ENCODE measurements around the gene LMO4. TPM values are rescaled to one million over a fixed set of nuclear protein-coding genes. Genes with fewer than 3 reads are reported as not detected.

The LMO4 gene
- total and polyA plus RNA-seq, 12 donors: 10.3 to 26.9 (median 21.3) TPM

DNA sequence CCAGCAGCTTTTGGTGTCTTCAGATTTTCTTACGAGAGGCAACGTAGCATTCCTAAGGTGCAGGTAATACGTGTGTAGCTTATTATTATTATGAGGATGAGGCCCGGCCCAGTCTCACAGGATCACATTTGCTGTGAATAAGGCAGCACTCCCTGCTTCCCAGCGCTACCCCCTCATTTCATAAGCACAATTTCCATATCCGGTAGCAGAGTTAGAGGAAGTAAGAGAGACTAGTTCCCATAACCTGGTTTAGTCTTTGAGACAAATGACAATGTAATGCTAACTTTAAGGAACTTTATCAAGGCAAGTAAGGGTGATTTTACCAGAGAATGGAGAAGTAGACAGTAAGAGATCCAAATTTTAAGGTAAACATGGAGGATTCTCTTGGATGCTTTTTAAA is 14.6 kb upstream of the LMO4 start:
- TF ChIP-seq POLR2A (IDR thresholded peaks at IDR 0.05): no peak
- TF ChIP-seq CTCF (IDR thresholded peaks at IDR 0.05): no peak
- intact Hi-C loops (cut with DNase I): no loop called here
- no peak overlapping the region for H3K27ac ChIP-seq
- WGBS, 4 donors: 73 to 88% (median 86%) methylated on average over 6 of the region's 6 CpGs
- no peaks in the 10 kb centered on the region for H3K9me3 ChIP-seq (replicated peaks in 1 of 3)
- DNase-seq: no peak
- no peaks in the 10 kb centered on the region for H3K4me1 ChIP-seq (replicated peaks in 1 of 2)
- no peaks in the 10 kb centered on the region for H3K36me3 ChIP-seq (replicated peaks in 1 of 2)
- peaks cover 5% of the 10 kb centered on the region for H3K27me3 ChIP-seq
- no peak overlapping the region for H3K4me3 ChIP-seq

GRCh38 chr1:87318056-87318650 is 10.5 kb upstream of the LMO4 start:
- Histone ChIP-seq H3K27me3 (peaks cover 4% of the 10 kb centered on the region), H3K9me3 (replicated peaks in 1 of 3) (no peaks in the 10 kb centered on the region), H3K36me3 (replicated peaks in 1 of 2) (no peaks in the 10 kb centered on the region), H3K4me1 (replicated peaks in 1 of 2) (no peaks in the 10 kb centered on the region), H3K27ac (no peak overlapping the region), H3K4me3 (no peak overlapping the region)
- intact Hi-C loops (cut with DNase I): no loop called here
- TF ChIP-seq POLR2A (IDR thresholded peaks at IDR 0.05) (no peak), CTCF (IDR thresholded peaks at IDR 0.05) (no peak)
- DNase-seq: no peak
- 62 to 75% (median 66%) methylated on average over 5 of the region's 5 CpGs for WGBS, 4 donors

DNA sequence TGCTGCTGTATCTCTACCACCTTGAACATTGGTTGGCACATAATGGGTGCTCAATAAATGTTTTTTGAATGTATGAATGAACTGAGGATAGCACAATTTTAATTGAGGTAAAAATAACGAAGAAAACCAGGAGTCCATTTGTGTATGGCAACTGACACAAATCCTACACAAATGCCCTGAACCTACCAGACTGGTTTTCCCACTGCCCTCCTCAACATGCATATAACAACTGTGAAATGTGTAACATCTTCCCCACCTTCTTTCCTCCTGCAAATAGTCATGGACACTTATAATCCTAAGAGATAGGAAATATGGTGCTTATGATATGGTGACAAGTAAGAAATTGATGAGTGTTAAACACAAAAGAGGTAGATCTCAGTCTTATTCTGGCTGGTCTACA is 9.9 kb upstream of the LMO4 start:
- Histone ChIP-seq H3K4me3 (no peak overlapping the region), H3K27me3 (peaks cover 4% of the 10 kb centered on the region), H3K9me3 (replicated peaks in 1 of 3) (no peaks in the 10 kb centered on the region), H3K4me1 (replicated peaks in 1 of 2) (no peaks in the 10 kb centered on the region), H3K27ac (no peak overlapping the region), H3K36me3 (replicated peaks in 1 of 2) (no peaks in the 10 kb centered on the region)
- WGBS, 4 donors: 56 to 91% (median 66%) methylated on average over 1 of the region's 1 CpG
- intact Hi-C loops (cut with DNase I): no loop called here
- DNase-seq: no peak
- TF ChIP-seq POLR2A (IDR thresholded peaks at IDR 0.05) (no peak), CTCF (IDR thresholded peaks at IDR 0.05) (no peak)

GRCh38 chr1:87325982-87326738 is 2.5 kb upstream of the LMO4 start:
- DNase-seq: peak; percentile 24 to 71 (median 52)
- no peak overlapping the region for H3K27ac ChIP-seq
- WGBS, 4 donors: 41 to 43% (median 43%) methylated on average over 10 of the region's 10 CpGs

More at GRCh38 chr1:87325982-87326738, 2.5 kb upstream of the LMO4 start:
- TF ChIP-seq POLR2A (IDR thresholded peaks at IDR 0.05) (no peak), CTCF (IDR thresholded peaks at IDR 0.05) (peak; percentile 73 to 84 (median 78))
- no peak overlapping the region for H3K4me3 ChIP-seq
- H3K36me3 ChIP-seq (replicated peaks in 1 of 2): no peaks in the 10 kb centered on the region
- H3K27me3 ChIP-seq: no peaks in the 10 kb centered on the region
- peaks cover 8 to 16% of the 10 kb centered on the region in 2 donors for H3K4me1 ChIP-seq (replicated peaks in 1 of 2)
- intact Hi-C loops (cut with DNase I): loop anchor here (10.0 kb wide), 1 partner anchor 629 kb away; no protein-coding TSS in a partner anchor
- H3K9me3 ChIP-seq (replicated peaks in 1 of 3): no peaks in the 10 kb centered on the region

Data from adrenal gland (tissue), 12 donors.